ENCODE results near the gene DTX1. TPM values are rescaled to one million over a fixed set of nuclear protein-coding genes. Genes with fewer than 3 reads are reported as not detected.

DTX1 gene
- polyA plus RNA-seq, 1 donor (not counting 4 experiments of a cell fraction or from before 2014, with no cell fraction given) = not detected

DNA sequence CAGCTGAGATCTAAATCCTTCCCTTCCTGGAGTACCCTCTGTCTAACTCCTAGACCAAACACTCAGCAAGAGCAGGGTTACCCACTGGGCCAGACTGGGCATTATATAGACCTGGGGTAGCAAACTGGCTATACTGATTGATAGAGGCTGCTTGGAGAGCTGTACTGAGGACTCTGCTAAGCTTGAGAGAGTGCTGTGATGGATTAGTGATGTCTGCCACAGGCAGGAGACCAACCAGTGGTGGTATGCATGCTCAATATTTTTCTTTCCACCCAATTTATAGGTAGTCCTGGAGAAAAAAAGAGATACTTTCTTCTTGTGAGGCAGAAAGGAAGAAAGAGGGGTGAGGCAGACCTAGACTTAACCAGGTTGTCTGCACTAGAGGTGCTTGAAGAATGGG, 33.3 kb downstream of the DTX1 start:
- Histone ChIP-seq H3K9me3 (ENCODE audit: control insufficient read depth, low read depth, low read length) (no peaks in the 10 kb centered on the region), H3K27me3 (ENCODE audit: control insufficient read depth, extremely low read depth, insufficient read depth, low read length) (peaks cover 4% of the 10 kb centered on the region), H3K4me1 (ENCODE audit: control insufficient read depth, extremely low read depth, insufficient read depth, low read length) (no peaks in the 10 kb centered on the region), H3K27ac (ENCODE audit: control insufficient read depth, insufficient read depth, low read length) (no peak overlapping the region), H2AFZ (ENCODE audit: control insufficient read depth, low read length) (no peak overlapping the region), H3K9me1 (ENCODE audit: control insufficient read depth, extremely low read depth, insufficient read depth, low read length) (no peaks in the 10 kb centered on the region), H3K4me2 (ENCODE audit: control insufficient read depth, extremely low read depth, insufficient read depth, low read depth, low read length) (no peak overlapping the region), H4K20me1 (ENCODE audit: control insufficient read depth, extremely low read depth, insufficient read depth, low read length) (no peaks in the 10 kb centered on the region), H3K4me3 (ENCODE audit: control insufficient read depth in 2 of 3, extremely low read depth in 1 of 3, insufficient read depth in 2 of 3, low read depth in 1 of 3, low read length in 3 of 3) (no peak overlapping the region), H3K36me3 (ENCODE audit: control insufficient read depth in 2 of 2, extremely low read depth in 1 of 2, insufficient read depth in 2 of 2, low read length in 2 of 2) (no peaks in the 10 kb centered on the region), H3K79me2 (ENCODE audit: control insufficient read depth, insufficient read depth, low read length) (no peaks in the 10 kb centered on the region), H3K9ac (ENCODE audit: control insufficient read depth, extremely low read depth, insufficient read depth, low read length) (no peak overlapping the region)
- FAIRE-seq = no peak
- TF ChIP-seq EZH2 (IDR thresholded peaks at IDR 0.05; ENCODE audit: low read length) = no peak
- TF ChIP-seq, protein P1, sequence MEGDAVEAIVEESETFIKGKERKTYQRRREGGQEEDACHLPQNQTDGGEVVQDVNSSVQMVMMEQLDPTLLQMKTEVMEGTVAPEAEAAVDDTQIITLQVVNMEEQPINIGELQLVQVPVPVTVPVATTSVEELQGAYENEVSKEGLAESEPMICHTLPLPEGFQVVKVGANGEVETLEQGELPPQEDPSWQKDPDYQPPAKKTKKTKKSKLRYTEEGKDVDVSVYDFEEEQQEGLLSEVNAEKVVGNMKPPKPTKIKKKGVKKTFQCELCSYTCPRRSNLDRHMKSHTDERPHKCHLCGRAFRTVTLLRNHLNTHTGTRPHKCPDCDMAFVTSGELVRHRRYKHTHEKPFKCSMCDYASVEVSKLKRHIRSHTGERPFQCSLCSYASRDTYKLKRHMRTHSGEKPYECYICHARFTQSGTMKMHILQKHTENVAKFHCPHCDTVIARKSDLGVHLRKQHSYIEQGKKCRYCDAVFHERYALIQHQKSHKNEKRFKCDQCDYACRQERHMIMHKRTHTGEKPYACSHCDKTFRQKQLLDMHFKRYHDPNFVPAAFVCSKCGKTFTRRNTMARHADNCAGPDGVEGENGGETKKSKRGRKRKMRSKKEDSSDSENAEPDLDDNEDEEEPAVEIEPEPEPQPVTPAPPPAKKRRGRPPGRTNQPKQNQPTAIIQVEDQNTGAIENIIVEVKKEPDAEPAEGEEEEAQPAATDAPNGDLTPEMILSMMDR (optimal IDR thresholded peaks at IDR 0.05 in 1 of 3, IDR thresholded peaks at IDR 0.05 in 1 of 3, conservative IDR thresholded peaks at IDR 0.05 in 1 of 3; ENCODE audit: extremely low read depth in 1 of 3, insufficient read depth in 2 of 3, low read length in 3 of 3) = no peak
- DNase-seq (ENCODE audit: low read depth, low spot score) = no peak
- dilution Hi-C loops (cut with MboI; ENCODE audit: extremely low pct_ligation_motif_present, low sequenced_read_pairs) = no loop called here

DNA sequence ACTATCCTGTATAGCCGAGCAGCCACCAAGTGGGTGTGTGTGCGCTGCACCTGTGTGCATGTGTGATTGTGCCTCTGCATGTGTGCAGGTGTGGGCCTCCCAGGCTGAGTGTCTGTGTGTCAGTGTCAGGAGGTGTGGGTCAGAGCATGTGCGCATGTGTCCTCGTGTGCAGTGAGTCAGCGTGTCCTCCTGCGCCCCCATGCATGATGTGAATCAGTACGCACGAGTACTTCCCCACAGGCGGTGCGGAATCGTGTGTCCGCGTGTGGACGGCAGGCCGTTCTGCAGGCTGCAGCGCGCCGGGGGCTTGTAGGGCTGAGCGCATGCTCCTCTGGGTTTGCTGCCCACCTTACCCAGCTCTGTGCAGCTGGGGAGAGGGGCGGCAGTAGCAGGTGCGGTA, 34.2 kb downstream of the DTX1 start:
- peaks cover 4% of the 10 kb centered on the region for H3K27me3 ChIP-seq (ENCODE audit: control insufficient read depth, extremely low read depth, insufficient read depth, low read length)
- H3K9me3 ChIP-seq (ENCODE audit: control insufficient read depth, low read depth, low read length) = no peaks in the 10 kb centered on the region
- H3K36me3 ChIP-seq (ENCODE audit: control insufficient read depth in 2 of 2, extremely low read depth in 1 of 2, insufficient read depth in 2 of 2, low read length in 2 of 2) = no peaks in the 10 kb centered on the region
- H3K4me1 ChIP-seq (ENCODE audit: control insufficient read depth, extremely low read depth, insufficient read depth, low read length) = no peaks in the 10 kb centered on the region
- H3K79me2 ChIP-seq (ENCODE audit: control insufficient read depth, insufficient read depth, low read length) = no peaks in the 10 kb centered on the region
- no peak overlapping the region for H2AFZ ChIP-seq (ENCODE audit: control insufficient read depth, low read length)
- DNase-seq (ENCODE audit: low read depth, low spot score) (no peak), FAIRE-seq (no peak)
- no peak overlapping the region for H3K27ac ChIP-seq (ENCODE audit: control insufficient read depth, insufficient read depth, low read length)
- H3K4me2 ChIP-seq (ENCODE audit: control insufficient read depth, extremely low read depth, insufficient read depth, low read depth, low read length) = no peak overlapping the region
- no peaks in the 10 kb centered on the region for H4K20me1 ChIP-seq (ENCODE audit: control insufficient read depth, extremely low read depth, insufficient read depth, low read length)
- no peaks in the 10 kb centered on the region for H3K9me1 ChIP-seq (ENCODE audit: control insufficient read depth, extremely low read depth, insufficient read depth, low read length)
- TF ChIP-seq EZH2 (IDR thresholded peaks at IDR 0.05; ENCODE audit: low read length) = no peak
- TF ChIP-seq, protein P1 (optimal IDR thresholded peaks at IDR 0.05 in 1 of 3, IDR thresholded peaks at IDR 0.05 in 1 of 3, conservative IDR thresholded peaks at IDR 0.05 in 1 of 3; ENCODE audit: extremely low read depth in 1 of 3, insufficient read depth in 2 of 3, low read length in 3 of 3) = no peak
- no peak overlapping the region for H3K9ac ChIP-seq (ENCODE audit: control insufficient read depth, extremely low read depth, insufficient read depth, low read length)
- H3K4me3 ChIP-seq (ENCODE audit: control insufficient read depth in 2 of 3, extremely low read depth in 1 of 3, insufficient read depth in 2 of 3, low read depth in 1 of 3, low read length in 3 of 3) = no peak overlapping the region
- dilution Hi-C loops (cut with MboI; ENCODE audit: extremely low pct_ligation_motif_present, low sequenced_read_pairs) = no loop called here

Data from keratinocyte (primary cell).